Measurements from ENCODE around the gene CYP1B1. TPM values are rescaled to one million over a fixed set of nuclear protein-coding genes. Genes with fewer than 3 reads are reported as not detected.
A peak's percentile ranks its signal among the peaks of the same experiment; 100 is the strongest.

The CYP1B1 gene
- polyA plus RNA-seq, 3 donors = 63.2 to 250 (median 162) TPM

- Histone ChIP-seq H3K9me3 (replicated peaks in 1 of 2; ENCODE audit: control insufficient read depth in 1 of 2, insufficient read depth in 1 of 2, low read length in 2 of 2) (no peaks in the 10 kb centered on the region), H3K9ac (ENCODE audit: insufficient read depth, low read length, poor library complexity, severe bottlenecking) (no peak overlapping the region), H4K20me1 (ENCODE audit: insufficient read depth, low read length) (no peaks in the 10 kb centered on the region), H3K4me1 (ENCODE audit: control insufficient read depth in 1 of 2, insufficient read depth in 2 of 2, low read length in 2 of 2) (peaks cover 20 to 25% of the 10 kb centered on the region in 2 donors), H3K4me2 (replicated peaks; ENCODE audit: extremely low read depth, low read length, poor library complexity, severe bottlenecking) (no peak overlapping the region), H3K36me3 (replicated peaks in 1 of 2; ENCODE audit: control insufficient read depth in 1 of 2, insufficient read depth in 2 of 2, low read length in 2 of 2) (no peaks in the 10 kb centered on the region), H2AFZ (ENCODE audit: insufficient read depth, low read depth, low read length, poor library complexity, severe bottlenecking) (no peak overlapping the region), H3K79me2 (ENCODE audit: insufficient read depth, low read length) (no peaks in the 10 kb centered on the region), H3K4me3 (replicated peaks in 1 of 3; ENCODE audit: low read depth in 2 of 3, low read length in 3 of 3) (no peak overlapping the region), H3K27me3 (ENCODE audit: control insufficient read depth in 2 of 2, insufficient read depth in 2 of 2, low read length in 2 of 2) (no peaks in the 10 kb centered on the region), H3K27ac (ENCODE audit: low read depth in 1 of 2, low read length in 2 of 2) (no peak overlapping the region)
- DNase-seq = no peak
- peaks cover 5 to 9% of the 10 kb centered on the region in 2 donors for H3K36me3 Mint-ChIP-seq
- peaks cover 1 to 11% (median 6%) of the 10 kb centered on the region in 7 donors for H3K9me3 Mint-ChIP-seq
- no peak overlapping the region for H3K4me3 Mint-ChIP-seq
- 95% methylated on average over 6 of the region's 17 CpGs for WGBS (ENCODE audit: insufficient coverage)
- TF ChIP-seq, protein P1, sequence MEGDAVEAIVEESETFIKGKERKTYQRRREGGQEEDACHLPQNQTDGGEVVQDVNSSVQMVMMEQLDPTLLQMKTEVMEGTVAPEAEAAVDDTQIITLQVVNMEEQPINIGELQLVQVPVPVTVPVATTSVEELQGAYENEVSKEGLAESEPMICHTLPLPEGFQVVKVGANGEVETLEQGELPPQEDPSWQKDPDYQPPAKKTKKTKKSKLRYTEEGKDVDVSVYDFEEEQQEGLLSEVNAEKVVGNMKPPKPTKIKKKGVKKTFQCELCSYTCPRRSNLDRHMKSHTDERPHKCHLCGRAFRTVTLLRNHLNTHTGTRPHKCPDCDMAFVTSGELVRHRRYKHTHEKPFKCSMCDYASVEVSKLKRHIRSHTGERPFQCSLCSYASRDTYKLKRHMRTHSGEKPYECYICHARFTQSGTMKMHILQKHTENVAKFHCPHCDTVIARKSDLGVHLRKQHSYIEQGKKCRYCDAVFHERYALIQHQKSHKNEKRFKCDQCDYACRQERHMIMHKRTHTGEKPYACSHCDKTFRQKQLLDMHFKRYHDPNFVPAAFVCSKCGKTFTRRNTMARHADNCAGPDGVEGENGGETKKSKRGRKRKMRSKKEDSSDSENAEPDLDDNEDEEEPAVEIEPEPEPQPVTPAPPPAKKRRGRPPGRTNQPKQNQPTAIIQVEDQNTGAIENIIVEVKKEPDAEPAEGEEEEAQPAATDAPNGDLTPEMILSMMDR (IDR thresholded peaks at IDR 0.05) = no peak
- peaks cover 28% of the 10 kb centered on the region for H3K4me1 Mint-ChIP-seq
- intact Hi-C loops (cut with micrococcal nuclease) = no loop called here
- H3K27me3 Mint-ChIP-seq (ENCODE audit: low read depth in 3 of 3) = peaks cover 1 to 9% (median 2%) of the 10 kb centered on the region in 3 donors
- H3K27ac Mint-ChIP-seq = no peak overlapping the region
Measured at GRCh38 chr2:38107738-38108410, 31.9 kb upstream of the CYP1B1 start.

GRCh38 chr2:38106405-38107094 is 30.6 kb upstream of the CYP1B1 start:
- Mint-ChIP-seq H3K27ac (peak overlapping the region; percentile 71 to 92 (median 89)), H3K9me3 (peaks cover 2 to 9% (median 8%) of the 10 kb centered on the region in 7 donors), H3K4me1 (peaks cover 19% of the 10 kb centered on the region), H3K4me3 (peak overlapping the region; percentile 9 to 59), H3K27me3 (ENCODE audit: low read depth in 3 of 3) (peaks cover 10 to 16% (median 12%) of the 10 kb centered on the region in 3 donors), H3K36me3 (peaks cover 7 to 8% of the 10 kb centered on the region in 2 donors)
- Histone ChIP-seq H3K4me1 (ENCODE audit: control insufficient read depth in 1 of 2, insufficient read depth in 2 of 2, low read length in 2 of 2) (peaks cover 18 to 21% of the 10 kb centered on the region in 2 donors), H3K27me3 (ENCODE audit: control insufficient read depth in 2 of 2, insufficient read depth in 2 of 2, low read length in 2 of 2) (peaks cover 4 to 5% of the 10 kb centered on the region in 2 donors), H3K4me2 (replicated peaks; ENCODE audit: extremely low read depth, low read length, poor library complexity, severe bottlenecking) (peak overlapping the region; percentile 30), H3K9me3 (replicated peaks in 1 of 2; ENCODE audit: control insufficient read depth in 1 of 2, insufficient read depth in 1 of 2, low read length in 2 of 2) (no peaks in the 10 kb centered on the region), H4K20me1 (ENCODE audit: insufficient read depth, low read length) (no peaks in the 10 kb centered on the region), H3K4me3 (replicated peaks in 1 of 3; ENCODE audit: low read depth in 2 of 3, low read length in 3 of 3) (no peak overlapping the region), H3K79me2 (ENCODE audit: insufficient read depth, low read length) (no peaks in the 10 kb centered on the region), H2AFZ (ENCODE audit: insufficient read depth, low read depth, low read length, poor library complexity, severe bottlenecking) (peak overlapping the region; percentile 25), H3K9ac (ENCODE audit: insufficient read depth, low read length, poor library complexity, severe bottlenecking) (no peak overlapping the region), H3K27ac (ENCODE audit: low read depth in 1 of 2, low read length in 2 of 2) (peak overlapping the region; percentile 15 to 76), H3K36me3 (replicated peaks in 1 of 2; ENCODE audit: control insufficient read depth in 1 of 2, insufficient read depth in 2 of 2, low read length in 2 of 2) (no peaks in the 10 kb centered on the region)
- no CpG with 5 or more reads among the region's 7 CpGs for WGBS (ENCODE audit: insufficient coverage)
- peak; percentile 40 to 68 (median 65) for DNase-seq
- intact Hi-C loops (cut with micrococcal nuclease) = no loop called here
- TF ChIP-seq, protein P1 (IDR thresholded peaks at IDR 0.05) = no peak
